Mammary epithelial cell (primary cell): ENCODE data around the gene SNX9.

Experiments used
- EZH2 ChIP-seq: IDR thresholded peaks from 2 replicates; pipeline ENCODE4 v1.6.1; 2012; ENCODE audit warnings: low read length, inconsistent platforms, borderline replicate concordance
- TF ChIP-seq, protein P1 (sequence below), 2 donors: IDR thresholded peaks in 1 of 2; conservative IDR thresholded peaks in 1 of 2; 2 replicates each; pipeline ENCODE4 v1.5.1; 2011 to 2012; ENCODE audit warnings: inconsistent platforms in 2 of 2, low read length in 2 of 2, mild to moderate bottlenecking in 2 of 2, control low read depth in 1 of 2, low read depth in 1 of 2; ENCODE audit not compliant: insufficient read depth in 1 of 2; ENCODE audit errors: extremely low read depth in 1 of 2

DNA sequence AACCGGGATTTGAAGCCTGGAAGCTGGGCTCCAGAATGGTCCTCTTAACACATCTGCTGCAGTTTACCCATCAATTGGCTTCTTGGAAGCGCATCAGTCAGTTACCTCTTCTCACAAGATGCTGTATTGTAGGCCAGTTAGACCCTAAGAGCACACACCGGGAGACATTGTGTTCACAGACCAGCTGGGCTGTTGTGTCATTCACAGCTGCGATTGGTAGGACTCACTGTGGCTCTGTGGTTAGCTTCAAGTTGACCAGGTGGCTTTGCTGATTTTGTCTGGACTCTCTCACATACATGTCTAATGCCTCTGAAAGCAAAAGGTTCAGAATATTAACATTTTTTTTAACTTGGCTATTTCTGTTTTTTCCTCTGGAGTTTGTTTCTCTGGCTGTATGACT lies 64.8 kb downstream of the SNX9 start:
- TF ChIP-seq, protein P1, sequence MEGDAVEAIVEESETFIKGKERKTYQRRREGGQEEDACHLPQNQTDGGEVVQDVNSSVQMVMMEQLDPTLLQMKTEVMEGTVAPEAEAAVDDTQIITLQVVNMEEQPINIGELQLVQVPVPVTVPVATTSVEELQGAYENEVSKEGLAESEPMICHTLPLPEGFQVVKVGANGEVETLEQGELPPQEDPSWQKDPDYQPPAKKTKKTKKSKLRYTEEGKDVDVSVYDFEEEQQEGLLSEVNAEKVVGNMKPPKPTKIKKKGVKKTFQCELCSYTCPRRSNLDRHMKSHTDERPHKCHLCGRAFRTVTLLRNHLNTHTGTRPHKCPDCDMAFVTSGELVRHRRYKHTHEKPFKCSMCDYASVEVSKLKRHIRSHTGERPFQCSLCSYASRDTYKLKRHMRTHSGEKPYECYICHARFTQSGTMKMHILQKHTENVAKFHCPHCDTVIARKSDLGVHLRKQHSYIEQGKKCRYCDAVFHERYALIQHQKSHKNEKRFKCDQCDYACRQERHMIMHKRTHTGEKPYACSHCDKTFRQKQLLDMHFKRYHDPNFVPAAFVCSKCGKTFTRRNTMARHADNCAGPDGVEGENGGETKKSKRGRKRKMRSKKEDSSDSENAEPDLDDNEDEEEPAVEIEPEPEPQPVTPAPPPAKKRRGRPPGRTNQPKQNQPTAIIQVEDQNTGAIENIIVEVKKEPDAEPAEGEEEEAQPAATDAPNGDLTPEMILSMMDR (conservative IDR thresholded peaks at IDR 0.05 in 1 of 2, IDR thresholded peaks at IDR 0.05 in 1 of 2; ENCODE audit: extremely low read depth in 1 of 2, insufficient read depth in 1 of 2, low read depth in 1 of 2, low read length in 2 of 2): no peak
- TF ChIP-seq EZH2: no peak
